ENCODE data around the gene FAM236B. TPM values are rescaled to one million over a fixed set of nuclear protein-coding genes. Genes with fewer than 3 reads are reported as not detected.
"Not testable (repeated sequence)": the region's sequence is repeated elsewhere in the genome, so short reads cannot be mapped to it uniquely, and the experiment has no call there.

Gene FAM236B
- total and polyA plus RNA-seq, 7 donors: not detected

DNA sequence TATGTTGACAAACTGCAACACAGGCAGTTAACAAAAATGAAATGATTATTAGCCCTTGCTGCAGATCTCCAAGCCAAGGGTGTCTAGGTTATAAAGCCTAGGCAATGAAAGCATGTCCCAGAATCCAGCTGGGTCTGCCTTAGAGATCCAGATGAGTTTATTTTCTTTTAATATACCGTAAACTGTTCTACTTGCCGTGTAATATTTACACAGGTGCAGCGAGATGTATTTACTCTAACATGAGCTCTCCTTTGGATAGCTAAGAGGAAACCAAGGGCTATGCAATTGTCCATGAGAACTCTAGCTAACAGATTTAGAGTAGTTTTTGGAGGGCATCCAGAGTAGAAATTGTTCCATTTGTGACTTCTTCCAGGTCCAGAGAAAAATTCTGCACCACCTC is 33.9 kb downstream of the FAM236B start:
- WGBS, 3 donors: no CpG with 5 or more reads among the region's 3 CpGs
- intact Hi-C loops (cut with DNase I); H3K36me3 ChIP-seq (ENCODE audit: insufficient read depth in 1 of 2, low read depth in 1 of 2): not testable (repeated sequence)

DNA sequence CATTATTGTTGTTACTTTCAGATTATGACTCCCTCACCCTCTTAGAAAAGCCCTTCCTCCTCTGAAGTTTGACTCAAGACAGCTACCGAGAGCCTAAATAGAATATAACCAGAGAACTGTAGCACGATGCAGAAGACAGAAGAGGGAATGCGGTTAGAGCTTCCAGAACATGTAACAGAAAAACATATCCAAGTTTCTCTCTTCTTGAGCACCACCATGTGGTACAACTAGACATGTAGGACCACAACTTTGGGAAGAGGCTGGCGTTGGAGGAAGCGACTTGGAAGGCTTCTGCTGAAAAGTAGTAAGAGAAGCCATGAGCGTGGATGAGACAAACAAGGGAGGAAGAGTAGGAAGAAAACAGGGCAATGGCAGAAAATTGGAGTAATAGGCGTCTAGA is 36.9 kb downstream of the FAM236B start:
- H3K9me3 ChIP-seq: not testable (repeated sequence)
- peak in 2 of 4 donors; percentile 55 to 76 for ATAC-seq
- no CpG with 5 or more reads among the region's 7 CpGs for WGBS, 3 donors

More for the DNA sequence above, 33.9 kb downstream of the FAM236B start:
- not testable (repeated sequence) for H3K9me3 ChIP-seq; H3K4me3 ChIP-seq; DNase-seq; H3K27ac ChIP-seq; ATAC-seq; H3K27me3 ChIP-seq (ENCODE audit: insufficient read depth in 3 of 3, low read length in 2 of 3); H3K4me1 ChIP-seq

DNA sequence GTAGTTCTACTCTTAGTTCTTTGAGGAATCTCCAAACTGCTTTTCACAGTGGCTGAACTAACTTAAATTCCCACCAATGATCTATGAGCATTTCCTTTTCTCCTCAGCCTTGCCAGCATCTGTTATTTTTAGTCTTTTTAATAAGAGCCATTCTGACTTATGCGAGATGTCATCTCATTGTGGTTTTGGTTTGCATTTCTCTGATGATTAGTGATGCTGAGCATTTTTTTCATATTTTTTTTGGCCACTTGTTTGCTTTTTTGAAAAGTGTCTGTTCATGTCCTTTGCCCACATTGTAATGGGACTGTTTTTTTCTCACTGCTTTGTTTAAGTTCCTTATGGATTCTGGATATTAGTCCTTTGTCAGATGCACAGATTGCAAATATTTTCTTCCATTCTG is 46.9 kb downstream of the FAM236B start:
- Histone ChIP-seq H3K4me1 (no peaks in the 10 kb centered on the region), H3K4me3 (no peak overlapping the region), H3K36me3 (ENCODE audit: insufficient read depth in 1 of 2, low read depth in 1 of 2) (no peaks in the 10 kb centered on the region), H3K9me3 (no peaks in the 10 kb centered on the region), H3K27ac (no peak overlapping the region), H3K27me3 (ENCODE audit: insufficient read depth in 3 of 3, low read length in 2 of 3) (peaks cover 0 to 25% (median 0%) of the 10 kb centered on the region in 3 donors)
- ATAC-seq: no peak
- intact Hi-C loops (cut with DNase I): no loop called here
- 77 to 91% (median 85%) methylated on average over 1 of the region's 1 CpG for WGBS, 3 donors
- TF ChIP-seq, protein P1, sequence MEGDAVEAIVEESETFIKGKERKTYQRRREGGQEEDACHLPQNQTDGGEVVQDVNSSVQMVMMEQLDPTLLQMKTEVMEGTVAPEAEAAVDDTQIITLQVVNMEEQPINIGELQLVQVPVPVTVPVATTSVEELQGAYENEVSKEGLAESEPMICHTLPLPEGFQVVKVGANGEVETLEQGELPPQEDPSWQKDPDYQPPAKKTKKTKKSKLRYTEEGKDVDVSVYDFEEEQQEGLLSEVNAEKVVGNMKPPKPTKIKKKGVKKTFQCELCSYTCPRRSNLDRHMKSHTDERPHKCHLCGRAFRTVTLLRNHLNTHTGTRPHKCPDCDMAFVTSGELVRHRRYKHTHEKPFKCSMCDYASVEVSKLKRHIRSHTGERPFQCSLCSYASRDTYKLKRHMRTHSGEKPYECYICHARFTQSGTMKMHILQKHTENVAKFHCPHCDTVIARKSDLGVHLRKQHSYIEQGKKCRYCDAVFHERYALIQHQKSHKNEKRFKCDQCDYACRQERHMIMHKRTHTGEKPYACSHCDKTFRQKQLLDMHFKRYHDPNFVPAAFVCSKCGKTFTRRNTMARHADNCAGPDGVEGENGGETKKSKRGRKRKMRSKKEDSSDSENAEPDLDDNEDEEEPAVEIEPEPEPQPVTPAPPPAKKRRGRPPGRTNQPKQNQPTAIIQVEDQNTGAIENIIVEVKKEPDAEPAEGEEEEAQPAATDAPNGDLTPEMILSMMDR (IDR thresholded peaks at IDR 0.05): no peak
- DNase-seq: no peak

More for the DNA sequence above, 36.9 kb downstream of the FAM236B start:
- H3K4me3 ChIP-seq; H3K4me1 ChIP-seq; intact Hi-C loops (cut with DNase I); H3K27me3 ChIP-seq (ENCODE audit: insufficient read depth in 3 of 3, low read length in 2 of 3); H3K27ac ChIP-seq; DNase-seq; H3K36me3 ChIP-seq (ENCODE audit: insufficient read depth in 1 of 2, low read depth in 1 of 2): not testable (repeated sequence)

DNA sequence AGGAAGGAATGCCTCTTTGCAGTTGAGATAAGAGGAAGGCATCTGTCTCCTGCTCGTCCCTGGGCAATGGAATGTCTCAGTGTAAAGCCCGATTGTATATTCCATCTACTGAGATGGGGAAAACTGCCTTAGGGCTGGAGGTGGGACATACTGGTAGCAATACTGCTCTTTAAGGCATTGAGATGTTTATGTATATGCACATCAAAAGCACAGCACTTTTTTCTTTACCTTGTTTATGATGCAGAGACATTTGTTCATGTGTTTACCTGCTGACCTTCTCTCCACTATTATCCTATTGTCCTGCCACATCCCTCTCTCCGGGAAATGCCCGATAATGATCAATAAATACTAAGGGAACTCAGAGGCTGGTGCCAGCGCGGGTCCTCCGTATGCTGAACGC is 48.8 kb downstream of the FAM236B start:
- H3K27ac ChIP-seq; H3K4me1 ChIP-seq; DNase-seq; ATAC-seq; H3K9me3 ChIP-seq; H3K4me3 ChIP-seq; intact Hi-C loops (cut with DNase I); H3K36me3 ChIP-seq (ENCODE audit: insufficient read depth in 1 of 2, low read depth in 1 of 2): not testable (repeated sequence)
- 56 to 79% (median 67%) methylated on average over 6 to 8 of the region's 8 CpGs for WGBS, 3 donors
- H3K27me3 ChIP-seq (ENCODE audit: insufficient read depth in 3 of 3, low read length in 2 of 3): peaks cover 0 to 25% (median 0%) of the 10 kb centered on the region in 3 donors

Other genes starting within 250 kb of the FAM236B start
- gene HDAC8, start 209.8 kb downstream of the FAM236B start, total RNA-seq: 10 to 100 TPM; 10.8 to 17.5 (median 12.2) TPM
- gene HDAC8, start 209.8 kb downstream of the FAM236B start, polyA plus RNA-seq: 1 to 10 TPM; 5.8 to 9.9 (median 6.7) TPM
- gene PHKA1, start 68.4 kb downstream of the FAM236B start, total RNA-seq: 10 to 100 TPM; 39.4 to 84.8 (median 55.1) TPM
- 100 to 1,000 TPM in 1 of 3 donors, 10 to 100 TPM in 2; 14.7 to 112 (median 47.8) TPM for gene PHKA1, start 68.4 kb downstream of the FAM236B start, polyA plus RNA-seq
- gene DMRTC1B, start 5.8 kb downstream of the FAM236B start, total RNA-seq: not detected
- gene DMRTC1B, start 5.8 kb downstream of the FAM236B start, polyA plus RNA-seq: not detected
- gene FAM236D, start 25.6 kb upstream of the FAM236B start, total RNA-seq: not detected
- gene FAM236D, start 25.6 kb upstream of the FAM236B start, polyA plus RNA-seq: not detected
- not detected for gene FAM236C, start 130.0 kb upstream of the FAM236B start, total RNA-seq
- gene FAM236C, start 130.0 kb upstream of the FAM236B start, polyA plus RNA-seq: not detected
- not detected for gene FAM236A, start 155.5 kb upstream of the FAM236B start, total RNA-seq
- gene FAM236A, start 155.5 kb upstream of the FAM236B start, polyA plus RNA-seq: not detected
- not detected for gene DMRTC1, start 161.2 kb upstream of the FAM236B start, total RNA-seq
- not detected for gene DMRTC1, start 161.2 kb upstream of the FAM236B start, polyA plus RNA-seq
- not detected for gene PABPC1L2B, start 220.3 kb upstream of the FAM236B start, total RNA-seq
- not detected for gene PABPC1L2B, start 220.3 kb upstream of the FAM236B start, polyA plus RNA-seq

Measured in psoas muscle (tissue), 8 donors.